Smooth muscle cell (in vitro differentiated cells): ENCODE data around the gene GARNL3. TPM values are rescaled to one million over a fixed set of nuclear protein-coding genes. Genes with fewer than 3 reads are reported as not detected.

ENCODE experiments used
- DNase-seq: peaks from one replicate; lab custom pipeline; 2025; ENCODE audit not compliant: unreplicated experiment; lab: John Stamatoyannopoulos, UW
- H2AFZ ChIP-seq: fragments of 200-600 bp; sonication (generic); 2 replicates; pipeline ENCODE4 v1.6.0; 2016; ENCODE audit warnings: antibody characterized with exemption, low read depth, mild to moderate bottlenecking
- H3F3A ChIP-seq: fragments of 200-600 bp; sonication (generic); 2 replicates; pipeline ENCODE4 v1.6.0; 2017; ENCODE audit warnings: antibody characterized with exemption, low read depth
- H3K27ac ChIP-seq: fragments of 200-600 bp; sonication (generic); 2 replicates; pipeline ENCODE4 v1.5.1; 2016; ENCODE audit warnings: low read depth, mild to moderate bottlenecking
- H3K27me3 ChIP-seq: fragments of 200-600 bp; sonication (generic); 2 replicates; pipeline ENCODE4 v1.6.1; 2016; ENCODE audit warnings: low read depth, mild to moderate bottlenecking
- H3K36me3 ChIP-seq: fragments of 200-600 bp; sonication (generic); 2 replicates; pipeline ENCODE4 v1.5.1; 2016; ENCODE audit warnings: low read depth
- H3K4me1 ChIP-seq: fragments of 200-600 bp; sonication (generic); 2 replicates; pipeline ENCODE4 v1.5.1; 2016; ENCODE audit warnings: low read depth
- H3K4me2 ChIP-seq: fragments of 200-600 bp; sonication (generic); 2 replicates; pipeline ENCODE4 v1.6.0; 2016; ENCODE audit warnings: mild to moderate bottlenecking
- H3K4me3 ChIP-seq: fragments of 200-600 bp; sonication (generic); 2 replicates; pipeline ENCODE4 v1.5.1; 2016; ENCODE audit warnings: mild to moderate bottlenecking
- H3K79me2 ChIP-seq: fragments of 200-600 bp; sonication (generic); 2 replicates; pipeline ENCODE4 v1.6.0; 2016; ENCODE audit warnings: low read depth, mild to moderate bottlenecking
- H3K9ac ChIP-seq: fragments of 200-600 bp; sonication (generic); 2 replicates; pipeline ENCODE4 v1.6.0; 2016; ENCODE audit warnings: low read depth
- H3K9me3 ChIP-seq: fragments of 200-600 bp; sonication (generic); replicated peaks from 2 replicates; pipeline ENCODE4 v1.5.1; 2016; ENCODE audit warnings: low read depth
- H4K20me1 ChIP-seq: fragments of 200-600 bp; sonication (generic); 2 replicates; pipeline ENCODE4 v1.6.0; 2016; ENCODE audit warnings: low read depth
- WGBS: methylation state at CpG from one replicate; pipeline ENCODE4 v1.1.7; 2016; ENCODE audit warnings: low lambda C conversion rate; 5-methylcytosine and 5-hydroxymethylcytosine counted together
- polyA plus RNA-seq: library from polyadenylated mRNA; unstranded; fragments of >200 nt; fragmentation: Nextera tagmentation; extraction: Ambion mirVana; gene quantifications from 2 replicates; pipeline ENCODE4 v1.2.1, GENCODE V29; 2016
- total RNA-seq: library from RNA; depleted of rRNA; stranded (reverse); fragments of >200 nt; gene quantifications from 2 replicates; pipeline ENCODE4 v1.2.3, GENCODE V29; 2014
- TF ChIP-seq, protein P1 (sequence below): fragments of 200-600 bp; sonication (generic); IDR thresholded peaks from 2 replicates; pipeline ENCODE4 v1.5.1; 2017; ENCODE audit warnings: borderline replicate concordance, mild to moderate bottlenecking, antibody characterized with exemption; ENCODE audit not compliant: insufficient read depth, poor library complexity, severe bottlenecking

GARNL3 gene
- total and polyA plus RNA-seq, 2 experiments from 2014 or later, result 4.7 to 18.5 TPM

DNA sequence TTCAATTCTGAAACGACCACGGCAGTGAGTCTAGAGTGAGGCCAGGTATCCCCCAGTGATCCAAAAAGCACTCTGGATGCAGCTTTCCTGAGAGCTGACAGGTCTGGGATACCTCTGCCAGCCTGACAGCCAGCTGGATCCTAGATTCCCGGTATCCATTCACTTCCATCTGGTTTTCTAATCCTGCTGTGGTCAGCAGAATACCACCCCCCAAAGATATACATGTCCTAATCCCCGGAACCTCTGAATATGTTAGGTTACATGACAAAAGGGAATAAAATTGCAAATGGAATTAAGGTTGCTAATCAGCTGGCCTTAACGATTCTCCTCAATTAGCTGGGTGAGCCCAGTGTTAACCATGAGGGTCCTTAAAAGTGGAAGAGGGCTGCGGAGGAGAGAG lies 158.2 kb downstream of the GARNL3 start:
- Histone ChIP-seq H3K9me3 (no peaks in the 10 kb centered on the region), H3K9ac (peak overlapping the region; percentile 72), H3K4me1 (peaks cover 18% of the 10 kb centered on the region), H3K27me3 (no peaks in the 10 kb centered on the region), H3K27ac (peak overlapping the region; percentile 72), H3K4me3 (peak overlapping the region; percentile 77), H3K4me2 (peak overlapping the region; percentile 87), H3K36me3 (no peaks in the 10 kb centered on the region), H4K20me1 (peaks cover 15% of the 10 kb centered on the region), H2AFZ (no peak overlapping the region), H3K79me2 (peaks cover 53% of the 10 kb centered on the region), H3F3A (peaks cover 10% of the 10 kb centered on the region)
- TF ChIP-seq, protein P1, sequence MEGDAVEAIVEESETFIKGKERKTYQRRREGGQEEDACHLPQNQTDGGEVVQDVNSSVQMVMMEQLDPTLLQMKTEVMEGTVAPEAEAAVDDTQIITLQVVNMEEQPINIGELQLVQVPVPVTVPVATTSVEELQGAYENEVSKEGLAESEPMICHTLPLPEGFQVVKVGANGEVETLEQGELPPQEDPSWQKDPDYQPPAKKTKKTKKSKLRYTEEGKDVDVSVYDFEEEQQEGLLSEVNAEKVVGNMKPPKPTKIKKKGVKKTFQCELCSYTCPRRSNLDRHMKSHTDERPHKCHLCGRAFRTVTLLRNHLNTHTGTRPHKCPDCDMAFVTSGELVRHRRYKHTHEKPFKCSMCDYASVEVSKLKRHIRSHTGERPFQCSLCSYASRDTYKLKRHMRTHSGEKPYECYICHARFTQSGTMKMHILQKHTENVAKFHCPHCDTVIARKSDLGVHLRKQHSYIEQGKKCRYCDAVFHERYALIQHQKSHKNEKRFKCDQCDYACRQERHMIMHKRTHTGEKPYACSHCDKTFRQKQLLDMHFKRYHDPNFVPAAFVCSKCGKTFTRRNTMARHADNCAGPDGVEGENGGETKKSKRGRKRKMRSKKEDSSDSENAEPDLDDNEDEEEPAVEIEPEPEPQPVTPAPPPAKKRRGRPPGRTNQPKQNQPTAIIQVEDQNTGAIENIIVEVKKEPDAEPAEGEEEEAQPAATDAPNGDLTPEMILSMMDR, result no peak
- no peak for DNase-seq
- 71% methylated on average over 6 of the region's 6 CpGs for WGBS

DNA sequence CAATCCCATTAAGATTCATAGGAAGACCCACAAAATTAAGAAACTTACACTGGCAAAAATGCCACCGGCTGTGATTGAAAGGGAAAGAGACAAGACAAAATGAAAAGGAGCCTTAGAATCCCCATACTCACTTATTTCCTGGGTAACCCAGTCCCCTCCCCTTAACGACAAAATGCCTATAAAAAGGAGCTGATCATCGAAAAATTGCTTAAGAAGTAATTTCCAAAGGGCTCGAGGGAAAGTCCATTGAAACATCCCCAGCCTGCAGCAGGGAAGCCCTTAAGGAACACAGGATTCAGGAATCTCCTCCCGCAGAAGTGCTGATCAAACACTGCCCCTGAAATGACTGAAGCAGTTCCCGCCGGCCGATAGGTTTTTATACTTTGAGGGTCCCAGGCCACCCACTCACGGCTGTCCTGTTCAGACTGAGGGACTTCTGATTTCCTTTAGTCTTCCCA lies 158.9 kb downstream of the GARNL3 start:
- Histone ChIP-seq H3F3A (peaks cover 10% of the 10 kb centered on the region), H3K79me2 (peaks cover 60% of the 10 kb centered on the region), H3K27ac (peak overlapping the region; percentile 72), H3K4me1 (peaks cover 18% of the 10 kb centered on the region), H2AFZ (peak overlapping the region; percentile 86), H3K9me3 (no peaks in the 10 kb centered on the region), H3K4me2 (peak overlapping the region; percentile 87), H3K9ac (peak overlapping the region; percentile 72), H3K4me3 (peak overlapping the region; percentile 77), H3K36me3 (no peaks in the 10 kb centered on the region), H3K27me3 (no peaks in the 10 kb centered on the region), H4K20me1 (peaks cover 22% of the 10 kb centered on the region)
- TF ChIP-seq, protein P1, result no peak
- WGBS, result 6% methylated on average over 9 of the region's 9 CpGs
- DNase-seq, result no peak

DNA sequence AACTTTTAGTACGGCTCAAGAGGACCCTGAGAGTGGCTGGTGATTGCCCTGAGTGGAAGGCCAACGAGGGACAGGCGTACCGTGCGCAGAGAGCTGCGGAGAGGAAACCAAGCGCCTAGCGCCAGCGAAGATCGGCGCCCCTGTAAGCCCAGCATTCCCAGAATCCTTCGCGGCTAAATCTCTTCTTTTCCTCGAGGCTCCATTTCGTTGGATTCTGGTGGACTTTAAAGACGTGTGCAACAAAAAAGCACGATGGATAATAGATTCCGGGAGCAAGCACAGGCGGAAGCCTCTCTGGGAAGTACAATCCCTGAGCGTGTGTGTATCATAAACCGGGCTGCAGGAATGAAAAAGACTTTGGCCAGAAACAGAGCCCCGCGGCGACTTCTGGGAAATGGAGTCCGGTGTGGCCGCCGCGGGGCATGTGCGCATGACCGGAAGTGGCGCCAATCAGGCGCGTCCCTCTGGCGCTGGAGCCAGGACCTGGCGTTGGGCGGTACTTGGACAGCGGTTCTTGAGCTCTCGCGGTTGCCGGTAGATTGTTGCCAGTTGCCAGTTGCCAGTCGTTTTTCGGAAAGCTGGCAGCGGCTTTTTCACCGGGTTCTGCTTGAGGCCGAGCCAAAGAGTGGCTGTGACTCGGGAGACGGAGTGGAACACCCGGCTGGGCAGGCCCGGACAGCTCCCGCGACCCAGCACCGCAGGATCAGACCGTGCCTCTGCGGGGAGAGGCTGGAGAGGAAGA lies 159.5 kb downstream of the GARNL3 start, which contains the start of gene ZNF79:
Gene ZNF79 (plus strand): TSS at position 449 of the 742 bp plus-strand sequence. CDS start 406 bp downstream, outside the sequence.
- H3K79me2 ChIP-seq, result peaks cover 63% of the 10 kb centered on the region
- peak within 1 kb of the TSS; percentile 72 for H3K27ac ChIP-seq
- no peaks in the 10 kb centered on the region for H3K27me3 ChIP-seq
- H3K9me3 ChIP-seq, result no peaks in the 10 kb centered on the region
- H3K9ac ChIP-seq, result peak within 1 kb of the TSS; percentile 81
- peak; percentile 86 for DNase-seq
- TF ChIP-seq, protein P1, result no peak
- peaks cover 26% of the 10 kb centered on the region for H4K20me1 ChIP-seq
- peak within 1 kb of the TSS; percentile 77 for H3K4me3 ChIP-seq
- WGBS, result under 1% methylated on average over 54 of the region's 54 CpGs
- H3K4me1 ChIP-seq, result peaks cover 18% of the 10 kb centered on the region
- H3K36me3 ChIP-seq, result no peaks in the 10 kb centered on the region
- H3F3A ChIP-seq, result peaks cover 10% of the 10 kb centered on the region
- H2AFZ ChIP-seq, result peak within 1 kb of the TSS; percentile 86
- H3K4me2 ChIP-seq, result peak within 1 kb of the TSS; percentile 87
